GM18502 (cell line): ENCODE data around the gene KRTAP4-6.
"Not testable (repeated sequence)": the region's sequence is repeated elsewhere in the genome, so short reads cannot be mapped to it uniquely, and the experiment has no call there.

ENCODE experiments used
- ATAC-seq: cut with Tn5 transposase; IDR thresholded peaks from one replicate; pipeline ENCODE4 v1.9.1; 2021; ENCODE audit warnings: mild to moderate bottlenecking; ENCODE audit not compliant: unreplicated experiment, poor library complexity

The KRTAP4-6 gene

DNA sequence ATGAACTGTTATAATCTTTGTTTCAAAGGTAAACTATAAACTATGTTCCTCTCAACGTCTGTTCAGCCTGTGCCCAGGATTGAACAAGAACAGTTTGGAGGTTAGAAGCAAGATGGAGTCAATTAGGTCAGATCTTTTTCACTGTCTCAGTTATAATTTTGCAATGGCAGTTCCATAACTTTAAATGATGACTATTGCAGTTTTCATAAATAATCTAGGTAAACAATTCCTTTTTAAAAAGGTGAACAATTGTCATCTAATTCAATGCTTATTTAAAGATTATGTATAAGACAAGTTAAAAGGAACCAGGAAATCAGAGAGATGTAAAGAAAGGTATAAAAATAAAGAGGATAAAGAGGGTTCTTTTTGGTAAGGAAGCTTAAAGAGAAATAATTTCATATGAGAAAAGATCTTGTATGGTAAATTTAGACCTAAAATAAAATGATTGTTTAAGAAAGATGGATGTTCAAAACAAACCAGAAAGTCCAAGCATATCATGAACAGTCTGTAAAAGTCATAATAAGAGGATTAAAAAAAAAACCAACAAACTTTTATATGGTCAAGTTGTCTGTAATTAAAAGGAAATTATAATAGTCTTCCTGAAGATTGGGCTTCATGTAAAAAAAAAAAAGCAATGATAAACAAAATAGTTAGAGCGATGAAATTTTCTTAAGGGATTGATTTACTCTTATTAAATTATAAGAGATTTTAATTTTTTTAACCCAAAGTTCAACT lies 29.0 kb downstream of the KRTAP4-6 start:
- no peak for ATAC-seq

DNA sequence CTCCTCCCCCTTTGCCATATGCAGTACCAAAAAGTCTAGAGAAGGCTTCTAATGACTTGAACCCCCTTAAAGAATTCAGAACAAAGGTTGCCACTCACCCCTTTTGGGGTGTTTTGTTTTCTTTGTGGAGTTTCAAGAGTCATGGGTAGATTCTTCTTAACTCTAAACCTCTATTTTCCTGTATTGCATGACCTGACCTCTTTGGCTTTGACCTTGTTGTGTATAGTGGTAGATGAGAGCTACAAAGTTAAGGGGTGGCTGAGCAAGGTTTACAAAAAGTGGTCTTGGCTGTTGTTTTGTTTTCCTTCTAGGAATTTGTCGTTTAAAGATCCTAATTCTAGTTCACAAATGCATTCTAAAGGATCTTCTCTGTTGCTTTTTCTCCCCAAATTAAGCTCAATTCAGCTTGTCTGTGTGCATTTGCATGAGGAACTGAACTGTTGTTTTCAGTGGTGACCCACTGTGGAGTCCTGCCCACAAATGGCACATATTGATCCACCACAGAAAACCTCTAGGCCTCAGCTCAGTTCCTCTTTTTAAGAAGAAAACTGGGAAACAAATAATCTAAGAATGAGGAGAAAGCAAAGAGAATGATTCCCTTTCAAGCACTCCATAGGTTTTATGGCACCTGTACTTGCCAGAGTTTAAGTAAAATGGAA lies 31.5 kb downstream of the KRTAP4-6 start:
- not testable (repeated sequence) for ATAC-seq

DNA sequence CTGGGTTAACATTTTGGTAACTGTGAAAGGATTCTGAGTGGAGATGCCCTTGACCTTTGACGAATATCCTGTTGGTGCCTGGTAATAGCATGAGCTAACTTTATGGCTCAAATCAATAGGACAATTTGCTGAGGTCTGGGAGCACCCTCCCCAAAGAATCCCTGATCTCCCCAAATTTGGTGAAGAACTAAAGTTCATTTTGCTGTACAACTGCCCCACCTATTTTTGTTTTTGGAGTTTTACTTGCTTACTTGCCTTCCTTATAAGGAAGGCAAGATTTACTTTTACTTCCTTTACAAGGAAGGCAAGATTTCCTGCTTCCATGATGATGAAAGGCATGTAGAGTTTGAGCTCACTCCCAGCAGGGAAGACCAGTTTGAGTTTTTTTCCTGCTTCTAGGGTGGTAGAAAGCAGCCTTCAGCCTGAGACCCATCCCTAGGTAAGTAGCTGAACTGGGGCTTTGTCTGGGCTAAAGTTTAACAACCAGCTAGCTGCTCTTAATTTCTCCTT lies 32.3 kb downstream of the KRTAP4-6 start:
- ATAC-seq: no peak

DNA sequence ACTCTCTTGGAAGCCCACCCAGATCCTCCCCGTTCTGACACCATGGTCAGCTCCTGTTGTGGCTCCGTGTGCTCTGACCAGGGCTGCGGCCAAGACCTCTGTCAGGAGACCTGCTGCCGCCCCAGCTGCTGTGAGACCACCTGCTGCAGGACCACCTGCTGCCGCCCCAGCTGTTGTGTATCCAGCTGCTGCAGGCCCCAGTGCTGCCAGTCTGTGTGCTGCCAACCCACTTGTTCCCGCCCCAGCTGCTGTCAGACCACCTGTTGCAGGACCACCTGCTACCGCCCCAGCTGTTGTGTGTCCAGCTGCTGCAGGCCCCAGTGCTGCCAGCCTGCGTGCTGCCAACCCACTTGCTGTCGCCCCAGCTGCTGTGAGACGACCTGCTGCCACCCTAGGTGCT lies 35.0 kb downstream of the KRTAP4-6 start, which contains the start of gene KRTAP4-9:
Gene KRTAP4-9 (plus strand): TSS at position 43 of the 400 bp plus-strand sequence. CDS start 0 bp downstream, at position 43.
- ATAC-seq: not testable (repeated sequence)

- not testable (repeated sequence) for ATAC-seq
Measured at GRCh38 chr17:41104386-41105038, 35.8 kb downstream of the KRTAP4-6 start.

- ATAC-seq: no peak
Measured at GRCh38 chr17:41103896-41104295, 36.4 kb downstream of the KRTAP4-6 start.

- ATAC-seq: no peak
Measured at GRCh38 chr17:41101586-41102259, 38.6 kb downstream of the KRTAP4-6 start, which contains the start of gene KRTAP4-16. KRTAP4-16 (minus strand) TSS chr17:41102209; CDS start chr17:41102209, 0 bp downstream.

- not testable (repeated sequence) for ATAC-seq
Measured at GRCh38 chr17:41099682-41100480, 40.5 kb downstream of the KRTAP4-6 start.

DNA sequence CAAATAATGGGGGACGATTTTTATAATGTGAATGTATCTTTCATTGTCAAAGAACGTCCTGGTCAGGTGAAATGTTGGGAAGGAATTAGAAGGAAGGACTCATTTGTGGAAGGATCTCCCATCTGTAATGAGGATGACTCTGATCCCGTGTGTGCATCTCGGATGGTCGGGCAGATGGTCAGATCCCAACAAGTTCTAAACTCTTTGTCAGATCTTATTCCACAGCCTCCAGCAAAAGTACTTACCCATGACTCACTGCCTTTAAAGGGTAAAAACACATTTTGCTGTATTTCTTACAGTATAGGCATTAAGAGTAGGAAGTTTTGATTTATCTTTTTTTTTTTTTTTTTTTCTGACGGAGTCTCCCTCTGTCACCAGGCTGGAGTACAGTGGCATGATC lies 41.9 kb downstream of the KRTAP4-6 start:
- ATAC-seq: no peak

- ATAC-seq: no peak
Measured at GRCh38 chr17:41098042-41098441, 42.3 kb downstream of the KRTAP4-6 start, which contains the start of gene KRTAP4-8. KRTAP4-8 (minus strand) TSS chr17:41098142; CDS start chr17:41098084, 58 bp downstream.

DNA sequence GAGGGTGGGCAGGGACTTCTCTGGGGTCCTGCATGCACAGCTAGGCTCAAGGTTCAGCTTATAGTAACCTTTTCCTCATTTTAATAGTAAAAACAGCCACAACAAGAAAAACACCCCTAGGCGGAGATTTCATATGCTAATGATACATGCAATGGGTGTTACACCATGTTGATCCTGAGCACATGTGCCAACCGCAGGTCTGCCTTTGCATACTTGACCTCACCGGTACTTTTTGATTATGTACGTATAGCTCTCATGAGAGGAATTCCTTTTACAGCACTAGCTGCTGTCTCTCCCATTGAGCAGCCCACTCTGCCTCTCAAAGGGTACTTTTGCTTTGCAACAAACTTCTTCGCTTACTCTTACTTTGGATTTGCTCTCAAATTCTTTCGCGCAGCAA lies 44.3 kb downstream of the KRTAP4-6 start:
- no peak for ATAC-seq
